ENCODE results near the gene ATF6. TPM values are rescaled to one million over a fixed set of nuclear protein-coding genes. Genes with fewer than 3 reads are reported as not detected.
A peak's percentile ranks its signal among the peaks of the same experiment; 100 is the strongest.

ATF6 gene
- total and polyA plus RNA-seq, 2 of the 8 experiments (the other 6 are each of a cell fraction or from before 2014, with no cell fraction given): 4.6 to 10.0 TPM

DNA sequence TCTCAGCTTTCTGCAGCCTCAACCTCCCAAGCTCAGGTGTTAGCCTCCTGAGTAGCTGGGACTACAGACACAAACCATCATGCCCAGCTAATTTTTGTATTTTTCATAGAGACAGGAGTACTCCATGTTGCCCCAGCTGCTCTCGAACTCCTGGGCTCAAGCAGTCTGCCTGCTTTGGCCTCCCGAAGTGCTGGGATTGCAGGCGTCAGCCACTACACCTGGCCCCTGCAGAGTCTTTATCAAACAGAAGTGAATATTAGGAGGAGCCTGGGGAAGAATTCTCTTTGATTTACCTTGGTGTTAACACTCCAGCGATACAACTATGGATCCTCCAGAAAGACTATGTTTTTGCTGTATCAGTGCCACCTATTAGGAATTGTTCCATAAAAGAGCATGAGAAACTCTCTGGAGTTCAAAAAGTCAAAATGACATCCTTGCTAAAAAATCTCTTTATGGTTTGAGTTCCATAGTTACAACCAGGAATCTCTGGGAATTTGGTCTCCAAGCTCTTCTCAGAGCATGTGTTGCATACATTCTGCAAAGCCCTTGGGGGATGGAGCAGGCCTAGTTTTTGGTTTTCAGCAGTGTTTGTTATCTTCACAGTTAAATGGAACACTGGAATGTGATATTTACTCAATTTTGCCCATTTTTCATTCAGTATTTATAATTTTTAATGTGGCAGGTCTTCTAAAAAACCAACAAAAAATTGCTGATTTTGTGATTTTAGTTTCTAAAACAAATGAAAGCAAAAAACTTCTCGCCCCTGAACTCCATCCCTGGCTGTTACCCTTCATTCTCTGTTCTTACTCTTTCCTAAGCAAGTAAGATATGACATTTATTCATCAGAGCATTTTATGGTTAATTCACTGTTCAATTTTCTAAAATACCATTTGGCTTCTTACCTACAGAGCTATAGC lies 180.2 kb downstream of the ATF6 start:
- H3K4me2 ChIP-seq (ENCODE audit: insufficient read depth in 1 of 2, low read depth in 2 of 2, low read length in 2 of 2): peak overlapping the region; percentile 4 to 5; a peak in 2 of 4 replicates
- H4K5ac ChIP-seq (ENCODE audit: insufficient read length, low read depth, low read length): no peak overlapping the region
- no peak overlapping the region; the same call in 1 of the 2 replicates for H2BK12ac ChIP-seq (ENCODE audit: low read depth, low read length)
- H3K79me1 ChIP-seq (ENCODE audit: low read depth, low read length): no peaks in the 10 kb centered on the region
- H2AK5ac ChIP-seq (ENCODE audit: low read depth, low read length): no peak overlapping the region
- H3K27ac ChIP-seq (ENCODE audit: low read depth, low read length): no peak overlapping the region
- no peak overlapping the region for H4K8ac ChIP-seq (ENCODE audit: extremely low read depth, insufficient read depth, low read length)
- no peak overlapping the region for H3K4ac ChIP-seq (replicated peaks; ENCODE audit: insufficient read length, low read depth, low read length)
- TF ChIP-seq POLR2A (IDR thresholded peaks at IDR 0.05; ENCODE audit: control extremely low read depth in 1 of 2, low read depth in 2 of 2, low read length in 2 of 2): no peak
- TF ChIP-seq SP4 (IDR thresholded peaks at IDR 0.05; ENCODE audit: low read length): no peak
- TF ChIP-seq TCF12 (IDR thresholded peaks at IDR 0.05; ENCODE audit: low read depth, low read length): no peak
- TF ChIP-seq CTBP2 (IDR thresholded peaks at IDR 0.05; ENCODE audit: borderline replicate concordance, insufficient read depth, insufficient read length, low read length): no peak
- no peak for TF ChIP-seq SP2 (IDR thresholded peaks at IDR 0.05; ENCODE audit: low read length)
- TF ChIP-seq FOSL1 (IDR thresholded peaks at IDR 0.05; ENCODE audit: insufficient read depth, low read depth, low read length): no peak
- TF ChIP-seq, protein P1, sequence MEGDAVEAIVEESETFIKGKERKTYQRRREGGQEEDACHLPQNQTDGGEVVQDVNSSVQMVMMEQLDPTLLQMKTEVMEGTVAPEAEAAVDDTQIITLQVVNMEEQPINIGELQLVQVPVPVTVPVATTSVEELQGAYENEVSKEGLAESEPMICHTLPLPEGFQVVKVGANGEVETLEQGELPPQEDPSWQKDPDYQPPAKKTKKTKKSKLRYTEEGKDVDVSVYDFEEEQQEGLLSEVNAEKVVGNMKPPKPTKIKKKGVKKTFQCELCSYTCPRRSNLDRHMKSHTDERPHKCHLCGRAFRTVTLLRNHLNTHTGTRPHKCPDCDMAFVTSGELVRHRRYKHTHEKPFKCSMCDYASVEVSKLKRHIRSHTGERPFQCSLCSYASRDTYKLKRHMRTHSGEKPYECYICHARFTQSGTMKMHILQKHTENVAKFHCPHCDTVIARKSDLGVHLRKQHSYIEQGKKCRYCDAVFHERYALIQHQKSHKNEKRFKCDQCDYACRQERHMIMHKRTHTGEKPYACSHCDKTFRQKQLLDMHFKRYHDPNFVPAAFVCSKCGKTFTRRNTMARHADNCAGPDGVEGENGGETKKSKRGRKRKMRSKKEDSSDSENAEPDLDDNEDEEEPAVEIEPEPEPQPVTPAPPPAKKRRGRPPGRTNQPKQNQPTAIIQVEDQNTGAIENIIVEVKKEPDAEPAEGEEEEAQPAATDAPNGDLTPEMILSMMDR (IDR thresholded peaks at IDR 0.05; ENCODE audit: control extremely low read depth in 1 of 3, insufficient read depth in 1 of 3, low read depth in 1 of 3, low read length in 3 of 3): no peak
- TF ChIP-seq KDM5A (IDR thresholded peaks at IDR 0.05; ENCODE audit: low read length): no peak
- no peak for TF ChIP-seq CBX8 (IDR thresholded peaks at IDR 0.05; ENCODE audit: borderline replicate concordance, low read depth, low read length)
- no peak overlapping the region for H3K4me3 ChIP-seq (ENCODE audit: extremely low read depth in 1 of 4, insufficient read depth in 2 of 4, low read depth in 3 of 4, low read length in 4 of 4)
- CTCF ChIA-PET (ENCODE audit: partially characterized antibody): interaction anchor here (1.3 to 2.4 kb wide), 2 partner anchors 91 to 154 kb away, joined by 3 to 5 read pairs; no protein-coding TSS in a partner anchor
- WGBS, 2 experiments (ENCODE audit: extremely low coverage in 1 of 2, insufficient coverage in 1 of 2, insufficient read length in 1 of 2, insufficient replicate concordance in 2 of 2, low coverage in 1 of 2, low lambda C conversion rate in 2 of 2, missing lambda C conversion rate in 1 of 2): 52% methylated on average over 5 of the region's 5 CpGs; no CpG with 5 or more reads in 1 of the 2 experiments
- no peak overlapping the region for H2BK5ac ChIP-seq (ENCODE audit: low read depth, low read length)
- H3K14ac ChIP-seq (ENCODE audit: insufficient read length): no peak overlapping the region
- no peak overlapping the region for H3K18ac ChIP-seq (ENCODE audit: extremely low read depth, low read length)
- no peak overlapping the region for H2BK20ac ChIP-seq (ENCODE audit: low read length)
- H3K9me3 ChIP-seq (ENCODE audit: insufficient read depth in 2 of 2, low read depth in 1 of 2, low read length in 1 of 2): no peaks in the 10 kb centered on the region
- no peak overlapping the region for H2BK120ac ChIP-seq (replicated peaks; ENCODE audit: low read depth, low read length)
- peaks cover 0 to 9% (median 7%) of the 10 kb centered on the region in 4 experiments; a peak in 4 of 7 replicates for H3K4me1 ChIP-seq (replicated peaks in 1 of 4; ENCODE audit: control insufficient read depth in 3 of 4, insufficient read depth in 4 of 4, low read length in 3 of 4)
- H3K36me3 ChIP-seq (ENCODE audit: control insufficient read depth in 2 of 4, insufficient read depth in 4 of 4, low read length in 3 of 4): no peaks in the 10 kb centered on the region
- peak overlapping the region in 1 of 4 experiments; percentile 36; a peak in 1 of 7 replicates for H3K9ac ChIP-seq (replicated peaks in 1 of 4; ENCODE audit: extremely low read depth in 1 of 4, low read depth in 3 of 4, low read length in 3 of 4)
- DNase-seq (ENCODE audit: low read depth in 1 of 2, low spot score in 2 of 2) (no peak), FAIRE-seq (no peak)
- no peak overlapping the region for H2AFZ ChIP-seq (ENCODE audit: low read length)
- no peaks in the 10 kb centered on the region for H3K27me3 ChIP-seq (replicated peaks in 1 of 4; ENCODE audit: control insufficient read depth in 3 of 4, extremely low read depth in 1 of 4, insufficient read depth in 3 of 4, low read length in 3 of 4)
- H3K79me2 ChIP-seq (ENCODE audit: control insufficient read depth in 1 of 2, insufficient read depth in 2 of 2, low read length in 2 of 2): no peaks in the 10 kb centered on the region
- no peaks in the 10 kb centered on the region for H3K23me2 ChIP-seq (ENCODE audit: low read depth, low read length)
- POLR2A ChIA-PET (ENCODE audit: partially characterized antibody): no interaction called here
- H4K91ac ChIP-seq (replicated peaks; ENCODE audit: insufficient read length, low read length): no peak overlapping the region
- no peaks in the 10 kb centered on the region for H4K20me1 ChIP-seq (replicated peaks in 1 of 2; ENCODE audit: control insufficient read depth in 1 of 2, insufficient read depth in 2 of 2, low read length in 2 of 2)
- H3K56ac ChIP-seq (replicated peaks; ENCODE audit: insufficient read length, low read depth, low read length): no peak overlapping the region
- H3K23ac ChIP-seq (ENCODE audit: insufficient read length): no peak overlapping the region
- H2BK15ac ChIP-seq (ENCODE audit: low read length): no peak overlapping the region

Measured in H1 (cell line).